ENCODE measurements around the gene PPFIBP2.

GRCh38 chr11:7508087-7508486, 5.7 kb upstream of the PPFIBP2 start:
- TF ChIP-seq YY1 (IDR thresholded peaks at IDR 0.05; ENCODE audit: insufficient read depth, insufficient read length) (no peak), SUZ12 (IDR thresholded peaks at IDR 0.05; ENCODE audit: extremely low read depth, insufficient read depth, insufficient read length) (no peak)

All from NT2/D1 (cell line).